Raji (cell line): ENCODE data around the gene OTOA.

Experiments used
- POLR2A ChIP-seq: IDR thresholded peaks from 2 replicates; pipeline ENCODE4 v1.6.1; 2011; ENCODE audit warnings: low read depth, low read length, control low read depth; ENCODE audit not compliant: insufficient read depth

OTOA gene

GRCh38 chr16:21664801-21665492, 1.2 kb downstream of the OTOA start:
- no peak for TF ChIP-seq POLR2A

DNA sequence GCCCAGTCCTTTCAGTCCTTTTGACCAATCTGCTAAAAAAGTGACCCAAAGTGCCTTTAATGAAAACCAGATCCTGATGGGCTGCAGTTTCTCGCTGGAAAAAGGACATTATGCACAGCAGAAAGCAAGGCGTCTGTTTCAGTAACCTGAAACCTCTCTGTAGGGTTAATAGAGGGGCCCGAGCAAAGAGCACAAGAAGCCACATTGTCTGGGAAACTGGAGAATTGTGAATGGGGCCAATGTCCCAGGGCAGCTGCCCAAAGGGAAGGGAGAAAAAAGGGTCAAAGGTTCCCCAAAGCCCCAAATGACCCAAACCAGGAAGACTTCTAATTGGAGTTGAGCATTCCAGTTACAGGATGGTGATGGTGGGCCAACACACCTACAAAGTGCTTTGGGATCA, 3.0 kb downstream of the OTOA start:
- TF ChIP-seq POLR2A, result no peak

DNA sequence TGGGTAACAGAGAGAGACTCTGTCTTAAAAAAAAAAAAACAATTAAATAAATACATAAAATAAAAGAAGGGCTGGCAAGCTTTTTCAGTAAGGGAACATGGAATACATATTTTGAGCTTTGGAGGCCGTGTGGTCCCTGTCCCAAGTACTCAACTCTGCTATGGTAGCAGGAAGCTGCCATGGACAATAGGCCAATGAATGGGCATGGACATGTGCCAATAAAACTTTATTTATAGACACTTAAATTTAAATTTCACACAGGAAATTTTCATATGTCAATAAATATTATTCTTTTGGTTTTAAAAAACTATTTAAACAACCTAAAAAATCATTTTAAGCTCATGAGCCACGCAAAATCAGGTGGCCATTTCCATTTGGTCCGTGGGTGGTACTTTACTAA, 3.8 kb downstream of the OTOA start:
- no peak for TF ChIP-seq POLR2A

- no peak for TF ChIP-seq POLR2A
These were observed 9.7 kb downstream of the OTOA start for GRCh38 chr16:21673469-21673868.

- TF ChIP-seq POLR2A, result no peak
These were observed 19.4 kb downstream of the OTOA start for GRCh38 chr16:21683184-21683583.

DNA sequence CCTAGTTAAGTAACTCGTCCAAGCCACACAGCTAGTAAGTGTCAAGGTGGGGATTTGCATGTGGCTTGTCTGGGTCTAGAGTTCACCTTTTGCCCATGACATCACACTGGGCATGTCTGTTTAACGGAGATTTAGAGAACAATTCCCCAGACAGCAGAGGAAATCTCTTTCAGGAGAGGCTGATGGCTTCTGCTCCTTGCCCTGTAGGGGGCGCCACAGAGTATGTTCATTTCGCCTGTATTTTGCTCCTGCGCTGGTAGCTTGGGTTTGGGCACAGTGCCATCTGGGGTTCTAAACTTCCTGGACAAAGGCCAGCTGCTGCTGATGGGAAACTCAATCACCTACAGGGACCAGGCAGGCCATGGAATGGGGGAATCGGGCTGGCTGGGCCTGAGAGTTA, 20.4 kb downstream of the OTOA start:
- TF ChIP-seq POLR2A, result no peak

- no peak for TF ChIP-seq POLR2A
These were observed 21.3 kb downstream of the OTOA start for GRCh38 chr16:21685034-21685455.

GRCh38 chr16:21689107-21689506, 25.3 kb downstream of the OTOA start:
- no peak for TF ChIP-seq POLR2A

DNA sequence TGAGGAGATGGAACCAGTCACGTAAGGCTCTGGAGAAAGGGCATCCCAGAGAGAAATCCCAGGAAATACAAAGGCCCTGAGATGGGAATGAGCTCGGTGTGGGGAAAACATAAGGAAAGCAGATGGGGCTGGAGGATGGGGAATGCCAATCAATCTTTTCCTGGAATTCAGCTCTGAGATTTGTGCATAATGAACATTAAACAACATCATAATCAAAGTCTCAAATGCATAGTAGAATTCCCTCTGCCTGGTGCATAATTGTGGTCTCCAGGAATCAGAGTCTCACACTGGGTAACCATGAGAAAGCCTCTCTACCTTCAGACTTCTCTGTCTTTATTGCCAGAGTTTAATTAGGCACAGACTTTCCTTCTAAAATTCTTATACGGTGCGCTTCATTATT, 30.8 kb downstream of the OTOA start:
- TF ChIP-seq POLR2A, result no peak

DNA sequence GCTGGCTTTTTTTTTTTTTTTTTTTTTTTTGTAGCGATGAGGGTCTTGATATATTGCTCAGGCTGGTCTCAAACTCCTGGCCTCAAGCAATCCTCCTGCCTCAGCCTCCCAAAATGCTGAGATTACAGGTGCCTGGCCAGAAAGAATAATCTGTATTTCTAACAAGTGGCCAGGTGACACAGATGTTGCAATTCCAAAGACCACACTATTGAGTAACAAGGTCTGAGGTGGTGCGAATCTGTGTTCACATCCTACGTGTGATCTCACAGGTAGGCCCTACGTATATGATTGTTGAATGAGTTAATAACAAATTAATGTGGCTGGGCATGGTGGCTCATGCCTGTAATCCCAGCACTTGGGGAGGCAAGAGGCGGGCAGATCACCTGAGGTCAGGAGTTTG, 33.3 kb downstream of the OTOA start:
- TF ChIP-seq POLR2A, result no peak

DNA sequence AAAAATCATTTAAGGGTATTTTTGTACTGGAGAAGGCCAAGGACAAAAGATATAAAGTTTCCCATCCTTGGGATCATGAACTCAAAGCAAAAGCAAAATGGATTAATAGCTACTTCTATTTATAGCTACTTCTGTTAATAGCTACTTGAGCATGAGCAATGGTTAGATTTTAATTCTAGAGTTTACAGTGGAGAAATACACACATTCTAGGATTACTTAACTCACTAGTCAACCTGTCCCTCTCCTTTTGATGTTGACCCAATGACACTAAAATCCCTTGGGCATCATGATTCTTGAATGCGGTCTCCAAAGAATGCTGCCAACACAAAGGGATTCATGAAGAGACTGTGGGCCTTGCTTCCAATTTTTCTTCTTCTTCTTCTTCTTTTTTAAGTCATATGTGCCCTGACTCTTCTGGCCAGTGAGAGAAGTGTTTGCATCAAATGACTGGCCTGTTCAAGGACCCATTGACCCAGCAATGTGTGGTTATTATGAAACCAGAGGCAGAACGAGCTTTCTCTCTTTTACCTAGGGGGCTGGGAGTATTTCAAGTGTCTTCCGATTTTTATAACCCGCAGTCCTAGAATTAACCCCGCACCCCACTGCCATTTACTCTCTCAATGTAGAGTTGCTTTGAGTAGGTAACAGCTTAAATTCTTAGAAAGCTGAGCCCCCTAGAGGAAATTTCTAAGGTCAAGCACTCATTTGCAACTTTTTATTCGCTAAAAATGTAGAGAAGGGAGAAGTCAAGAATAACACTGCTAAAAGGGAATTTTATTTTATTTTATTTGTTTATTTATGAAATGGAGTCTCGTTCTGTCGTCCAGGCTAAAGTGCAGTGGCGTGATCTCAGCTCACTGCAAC, 34.6 kb downstream of the OTOA start:
- no peak for TF ChIP-seq POLR2A

DNA sequence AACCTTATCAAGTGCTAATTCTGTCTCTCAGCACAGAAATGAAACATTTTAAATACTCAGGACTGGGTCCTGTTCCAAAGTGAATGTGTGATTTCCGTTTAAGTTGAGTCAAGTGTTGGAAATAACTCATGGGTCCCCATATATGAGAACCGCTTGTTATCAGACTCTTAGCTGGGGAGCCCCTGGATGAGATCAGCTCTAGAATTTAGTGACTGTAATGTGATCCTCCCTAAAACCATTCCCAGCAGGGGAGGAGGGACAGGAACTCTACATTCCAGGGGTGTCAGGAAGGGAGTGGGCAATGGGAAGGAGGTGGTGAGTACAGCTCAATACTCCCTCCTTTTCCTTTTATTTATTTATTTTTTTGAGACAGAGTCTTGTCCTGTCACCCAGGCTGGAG, 37.5 kb downstream of the OTOA start:
- no peak for TF ChIP-seq POLR2A

GRCh38 chr16:21702276-21702675, 38.5 kb downstream of the OTOA start:
- TF ChIP-seq POLR2A, result no peak

GRCh38 chr16:21703156-21703555, 39.4 kb downstream of the OTOA start:
- TF ChIP-seq POLR2A, result no peak

GRCh38 chr16:21703589-21704174, 39.9 kb downstream of the OTOA start:
- TF ChIP-seq POLR2A, result no peak

GRCh38 chr16:21704266-21704665, 40.5 kb downstream of the OTOA start:
- TF ChIP-seq POLR2A, result no peak
